Neural progenitor cell (in vitro differentiated cells): Measurements from ENCODE around the gene SHLD1. TPM values are rescaled to one million over a fixed set of nuclear protein-coding genes. Genes with fewer than 3 reads are reported as not detected.
A peak's percentile ranks its signal among the peaks of the same experiment; 100 is the strongest.

ENCODE experiments used
- DNase-seq: peaks from one replicate; pipeline ENCODE4 v3.0.0-alpha.2; 2016; ENCODE audit warnings: low spot score
- H2AFZ ChIP-seq: fragments of 200-600 bp; sonication (generic); replicated peaks from 2 replicates; pipeline ENCODE4 v1.6.1; 2016; ENCODE audit warnings: antibody characterized with exemption
- H3F3A ChIP-seq: fragments of 200-600 bp; sonication (generic); 2 replicates; pipeline ENCODE4 v1.6.1; 2016; ENCODE audit warnings: antibody characterized with exemption, low read depth
- H3K27ac ChIP-seq: fragments of 200-600 bp; sonication (generic); 2 replicates; pipeline ENCODE4 v1.5.1; 2016; ENCODE audit warnings: mild to moderate bottlenecking
- H3K27me3 ChIP-seq: fragments of 200-600 bp; sonication (generic); 2 replicates; pipeline ENCODE4 v1.6.1; 2016; ENCODE audit warnings: mild to moderate bottlenecking, moderate library complexity
- H3K36me3 ChIP-seq: fragments of 200-600 bp; sonication (generic); 2 replicates; pipeline ENCODE4 v1.5.1; 2016
- H3K4me1 ChIP-seq: fragments of 200-600 bp; sonication (generic); 2 replicates; pipeline ENCODE4 v1.6.1; 2016; ENCODE audit warnings: mixed run types
- H3K4me2 ChIP-seq: fragments of 200-600 bp; sonication (generic); 2 replicates; pipeline ENCODE4 v1.6.1; 2016
- H3K4me3 ChIP-seq: fragments of 200-600 bp; sonication (generic); 2 replicates; pipeline ENCODE4 v1.5.1; 2016
- H3K79me2 ChIP-seq: fragments of 200-600 bp; sonication (generic); 2 replicates; pipeline ENCODE4 v1.6.1; 2016; ENCODE audit warnings: low read depth
- H3K9ac ChIP-seq: fragments of 200-600 bp; sonication (generic); 2 replicates; pipeline ENCODE4 v1.6.1; 2016
- H3K9me3 ChIP-seq: fragments of 200-600 bp; sonication (generic); 2 replicates; pipeline ENCODE4 v1.5.1; 2016; ENCODE audit warnings: low read depth
- H4K20me1 ChIP-seq: fragments of 200-600 bp; sonication (generic); 2 replicates; pipeline ENCODE4 v1.6.1; 2016; ENCODE audit warnings: low read depth
- H3K27ac Mint-ChIP-seq: 3 replicates; pipeline ENCODE4 v1.8.0; 2021; ENCODE audit warnings: mixed read lengths
- H3K27me3 Mint-ChIP-seq: 2 replicates; pipeline ENCODE4 v1.8.0; 2022; ENCODE audit warnings: low read depth, mild to moderate bottlenecking, inconsistent platforms, moderate library complexity, mixed read lengths; ENCODE audit not compliant: insufficient read depth
- H3K36me3 Mint-ChIP-seq: 3 replicates; pipeline ENCODE4 v1.8.0; 2021; ENCODE audit warnings: mixed read lengths
- H3K4me1 Mint-ChIP-seq: 3 replicates; pipeline ENCODE4 v1.8.0; 2021; ENCODE audit warnings: mixed read lengths
- H3K4me3 Mint-ChIP-seq: 3 replicates; pipeline ENCODE4 v1.8.0; 2021; ENCODE audit warnings: mild to moderate bottlenecking, moderate library complexity, mixed read lengths
- H3K9me3 Mint-ChIP-seq: 3 replicates; pipeline ENCODE4 v1.8.0; 2020; ENCODE audit warnings: mixed read lengths
- CTCF ChIP-seq: fragments of 200-600 bp; sonication (generic); IDR thresholded peaks from 2 replicates; pipeline ENCODE4 v1.5.1; 2017; ENCODE audit warnings: antibody characterized with exemption, mild to moderate bottlenecking
- EZH2 ChIP-seq: fragments of 200-600 bp; sonication (generic); IDR thresholded peaks from 2 replicates; pipeline ENCODE4 v1.6.1; 2017; ENCODE audit warnings: antibody characterized with exemption, mild to moderate bottlenecking, moderate library complexity
- EZH2phosphoT487 ChIP-seq: fragments of 200-600 bp; sonication (generic); IDR thresholded peaks from 2 replicates; pipeline ENCODE4 v1.6.1; 2017; ENCODE audit warnings: antibody characterized with exemption
- total RNA-seq: library from RNA; depleted of rRNA; stranded (reverse); fragments of >200 nt; gene quantifications from 2 replicates; pipeline ENCODE4 v1.2.3, GENCODE V29; 2015; ENCODE audit warnings: low replicate concordance

The SHLD1 gene
- total RNA-seq, 1 donor from 2014 or later = 9.0 TPM

GRCh38 chr20:5864428-5864827, 114.2 kb downstream of the SHLD1 start:
- no peaks in the 10 kb centered on the region for H3K4me1 ChIP-seq
- Mint-ChIP-seq H3K27ac (peak overlapping the region; percentile 74), H3K4me1 (no peaks in the 10 kb centered on the region), H3K27me3 (no peaks in the 10 kb centered on the region), H3K9me3 (no peaks in the 10 kb centered on the region), H3K4me3 (no peak overlapping the region), H3K36me3 (no peaks in the 10 kb centered on the region)
- H3K4me3 ChIP-seq = no peak overlapping the region
- TF ChIP-seq EZH2 (no peak), EZH2phosphoT487 (no peak), CTCF (no peak)
- H2AFZ ChIP-seq = no peak overlapping the region
- no peak overlapping the region for H3K9ac ChIP-seq
- no peaks in the 10 kb centered on the region for H4K20me1 ChIP-seq
- no peak overlapping the region for H3K27ac ChIP-seq
- no peak overlapping the region for H3K4me2 ChIP-seq
- no peak for DNase-seq
- H3K79me2 ChIP-seq = no peaks in the 10 kb centered on the region
- no peaks in the 10 kb centered on the region for H3F3A ChIP-seq
- H3K36me3 ChIP-seq = no peaks in the 10 kb centered on the region
- no peaks in the 10 kb centered on the region for H3K27me3 ChIP-seq
- H3K9me3 ChIP-seq = no peaks in the 10 kb centered on the region

- H3K27me3 ChIP-seq = no peaks in the 10 kb centered on the region
- Mint-ChIP-seq H3K9me3 (no peaks in the 10 kb centered on the region), H3K4me1 (no peaks in the 10 kb centered on the region), H3K36me3 (no peaks in the 10 kb centered on the region), H3K27me3 (no peaks in the 10 kb centered on the region), H3K4me3 (no peak overlapping the region), H3K27ac (no peak overlapping the region)
- H3K36me3 ChIP-seq = no peaks in the 10 kb centered on the region
- no peaks in the 10 kb centered on the region for H4K20me1 ChIP-seq
- DNase-seq = no peak
- H3K79me2 ChIP-seq = no peaks in the 10 kb centered on the region
- H3K4me1 ChIP-seq = no peaks in the 10 kb centered on the region
- H3K4me2 ChIP-seq = no peak overlapping the region
- H2AFZ ChIP-seq = no peak overlapping the region
- H3K4me3 ChIP-seq = no peak overlapping the region
- no peaks in the 10 kb centered on the region for H3F3A ChIP-seq
- H3K9ac ChIP-seq = no peak overlapping the region
- H3K9me3 ChIP-seq = no peaks in the 10 kb centered on the region
- H3K27ac ChIP-seq = no peak overlapping the region
- TF ChIP-seq EZH2 (no peak), EZH2phosphoT487 (no peak), CTCF (no peak)
Observed at GRCh38 chr20:5864873-5865587, 114.8 kb downstream of the SHLD1 start.

GRCh38 chr20:5865604-5866003, 115.4 kb downstream of the SHLD1 start:
- no peaks in the 10 kb centered on the region for H3K27me3 Mint-ChIP-seq
- no peak overlapping the region for H3K9ac ChIP-seq
- H3K79me2 ChIP-seq = no peaks in the 10 kb centered on the region
- no peak for TF ChIP-seq EZH2
- TF ChIP-seq EZH2phosphoT487 = no peak
- no peak for TF ChIP-seq CTCF
- no peaks in the 10 kb centered on the region for H3K9me3 ChIP-seq
- H3K27me3 ChIP-seq = no peaks in the 10 kb centered on the region
- H3K9me3 Mint-ChIP-seq = no peaks in the 10 kb centered on the region
- DNase-seq = no peak
- no peaks in the 10 kb centered on the region for H4K20me1 ChIP-seq
- peaks cover 2% of the 10 kb centered on the region for H3K4me1 ChIP-seq
- H3F3A ChIP-seq = no peaks in the 10 kb centered on the region
- no peak overlapping the region for H2AFZ ChIP-seq
- no peak overlapping the region for H3K4me3 ChIP-seq
- no peak overlapping the region for H3K27ac Mint-ChIP-seq
- no peaks in the 10 kb centered on the region for H3K36me3 ChIP-seq
- H3K27ac ChIP-seq = no peak overlapping the region
- H3K4me1 Mint-ChIP-seq = no peaks in the 10 kb centered on the region
- H3K4me3 Mint-ChIP-seq = no peak overlapping the region
- H3K36me3 Mint-ChIP-seq = no peaks in the 10 kb centered on the region
- H3K4me2 ChIP-seq = no peak overlapping the region
